ENCODE measurements around the gene SPRR4. TPM values are rescaled to one million over a fixed set of nuclear protein-coding genes. Genes with fewer than 3 reads are reported as not detected.
"Not testable (repeated sequence)": the region's sequence is repeated elsewhere in the genome, so short reads cannot be mapped to it uniquely, and the experiment has no call there.

Gene SPRR4
- total RNA-seq, 1 donor from 2014 or later = not detected

DNA sequence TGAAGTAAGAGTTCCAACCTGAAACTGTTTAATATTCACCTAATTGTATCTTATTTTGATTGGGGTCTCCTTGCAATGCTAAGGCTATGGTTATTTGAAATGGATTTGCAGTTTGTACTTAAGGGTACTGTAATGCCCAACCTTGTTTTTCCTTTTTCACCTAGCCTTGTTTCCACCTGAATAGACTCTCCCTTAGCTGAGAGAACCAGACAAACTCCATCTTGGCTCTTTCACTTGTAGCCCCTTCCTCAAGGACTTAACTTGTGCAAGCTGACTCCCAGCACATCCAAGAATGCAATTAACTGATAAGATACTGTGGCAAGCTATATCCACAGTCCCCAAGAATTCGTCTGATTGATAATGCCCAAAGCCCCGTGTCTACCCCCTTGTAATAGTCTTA is 51.4 kb downstream of the SPRR4 start:
- DNase-seq (ENCODE audit: low spot score) = not testable (repeated sequence)

Other genes with a start within 250 kb of the SPRR4 start
- not detected for gene KPRP, start 212.6 kb upstream of the SPRR4 start, total RNA-seq
- gene LCE1F, start 195.5 kb upstream of the SPRR4 start, total RNA-seq = not detected
- not detected for gene LCE1E, start 184.4 kb upstream of the SPRR4 start, total RNA-seq
- not detected for gene LCE1D, start 173.9 kb upstream of the SPRR4 start, total RNA-seq
- gene LCE1C, start 164.0 kb upstream of the SPRR4 start, total RNA-seq = not detected
- gene LCE1B, start 158.7 kb upstream of the SPRR4 start, total RNA-seq = not detected
- not detected for gene LCE1A, start 143.2 kb upstream of the SPRR4 start, total RNA-seq
- not detected for gene LCE6A, start 127.8 kb upstream of the SPRR4 start, total RNA-seq
- not detected for gene LCE7A, start 110.7 kb upstream of the SPRR4 start, total RNA-seq
- not detected for gene SMCP, start 92.3 kb upstream of the SPRR4 start, total RNA-seq
- not detected for gene IVL, start 62.1 kb upstream of the SPRR4 start, total RNA-seq
- gene SPRR5, start 23.4 kb upstream of the SPRR4 start, total RNA-seq = not detected
- not detected for gene SPRR1A, start 13.4 kb downstream of the SPRR4 start, total RNA-seq
- gene SPRR3, start 31.1 kb downstream of the SPRR4 start, total RNA-seq = 42.5 TPM
- not detected for gene SPRR1B, start 60.6 kb downstream of the SPRR4 start, total RNA-seq
- not detected for gene SPRR2D, start 70.5 kb downstream of the SPRR4 start, total RNA-seq
- not detected for gene SPRR2A, start 86.9 kb downstream of the SPRR4 start, total RNA-seq
- gene SPRR2B, start 101.0 kb downstream of the SPRR4 start, total RNA-seq = not detected
- gene SPRR2E, start 123.9 kb downstream of the SPRR4 start, total RNA-seq = not detected
- not detected for gene SPRR2F, start 142.9 kb downstream of the SPRR4 start, total RNA-seq
- gene SPRR2G, start 180.2 kb downstream of the SPRR4 start, total RNA-seq = not detected
- gene LELP1, start 232.8 kb downstream of the SPRR4 start, total RNA-seq = not detected
- gene PRR9, start 246.9 kb downstream of the SPRR4 start, total RNA-seq = not detected